Mucosa of stomach (tissue), 1 donor: ENCODE measurements around the gene MYB.

Experiments used
- H3K27me3 ChIP-seq: one replicate; pipeline ENCODE4 v1.7.0; 2013; ENCODE audit warnings: mild to moderate bottlenecking, low read length; ENCODE audit not compliant: control insufficient read depth, insufficient read depth
- H3K36me3 ChIP-seq: one replicate; pipeline ENCODE4 v1.7.0; 2013; ENCODE audit warnings: low read length; ENCODE audit not compliant: control insufficient read depth, insufficient read depth
- H3K4me1 ChIP-seq: one replicate; pipeline ENCODE4 v1.7.0; 2013; ENCODE audit warnings: mild to moderate bottlenecking, low read length; ENCODE audit not compliant: control insufficient read depth, insufficient read depth
- H3K4me3 ChIP-seq: one replicate; pipeline ENCODE4 v1.7.0; 2013; ENCODE audit warnings: low read length
- H3K9ac ChIP-seq: one replicate; pipeline ENCODE4 v1.7.0; 2013; ENCODE audit warnings: mild to moderate bottlenecking, low read length, moderate library complexity
- H3K9me3 ChIP-seq: one replicate; pipeline ENCODE4 v1.7.0; 2013; ENCODE audit warnings: mild to moderate bottlenecking, low read length, moderate library complexity; ENCODE audit not compliant: control insufficient read depth
- donor health status: Pancreatic carcinoma.

The MYB gene

GRCh38 chr6:135195041-135195440 lies 13.9 kb downstream of the MYB start:
- H3K4me3 ChIP-seq = no peak overlapping the region
- H3K27me3 ChIP-seq = no peaks in the 10 kb centered on the region
- H3K9me3 ChIP-seq = no peaks in the 10 kb centered on the region
- H3K4me1 ChIP-seq = no peaks in the 10 kb centered on the region
- H3K36me3 ChIP-seq = no peaks in the 10 kb centered on the region
- no peak overlapping the region for H3K9ac ChIP-seq

- no peaks in the 10 kb centered on the region for H3K9me3 ChIP-seq
- H3K9ac ChIP-seq = no peak overlapping the region
- no peaks in the 10 kb centered on the region for H3K4me1 ChIP-seq
- H3K36me3 ChIP-seq = no peaks in the 10 kb centered on the region
- H3K4me3 ChIP-seq = no peak overlapping the region
- H3K27me3 ChIP-seq = no peaks in the 10 kb centered on the region
These were observed 14.4 kb downstream of the MYB start for GRCh38 chr6:135195522-135195921.

GRCh38 chr6:135196739-135197510 lies 15.8 kb downstream of the MYB start:
- no peaks in the 10 kb centered on the region for H3K9me3 ChIP-seq
- H3K4me3 ChIP-seq = no peak overlapping the region
- H3K9ac ChIP-seq = no peak overlapping the region
- no peaks in the 10 kb centered on the region for H3K27me3 ChIP-seq
- no peaks in the 10 kb centered on the region for H3K4me1 ChIP-seq
- no peaks in the 10 kb centered on the region for H3K36me3 ChIP-seq

DNA sequence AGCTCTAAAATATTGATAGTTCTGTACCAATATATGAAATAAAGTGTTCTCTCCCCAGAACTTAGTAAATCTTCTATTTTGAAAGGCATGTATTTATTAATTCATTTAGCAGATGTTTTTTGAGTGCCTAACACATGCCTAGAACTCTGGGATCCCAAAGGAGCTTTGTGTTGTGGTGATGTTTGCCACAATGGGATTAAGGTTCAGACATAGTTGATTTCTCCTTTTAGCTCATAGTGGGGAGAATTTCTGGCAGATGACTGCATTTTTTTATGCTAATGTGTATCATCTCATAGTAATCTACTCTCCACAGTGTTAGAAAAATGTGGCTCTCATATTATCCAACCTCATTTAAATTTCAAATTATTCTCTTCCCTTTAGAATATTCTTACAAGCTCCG lies 21.7 kb downstream of the MYB start:
- Histone ChIP-seq H3K4me3 (no peak overlapping the region), H3K36me3 (no peaks in the 10 kb centered on the region), H3K4me1 (no peaks in the 10 kb centered on the region), H3K9me3 (no peaks in the 10 kb centered on the region), H3K27me3 (no peaks in the 10 kb centered on the region), H3K9ac (no peak overlapping the region)

- no peaks in the 10 kb centered on the region for H3K27me3 ChIP-seq
- no peak overlapping the region for H3K4me3 ChIP-seq
- no peak overlapping the region for H3K9ac ChIP-seq
- no peaks in the 10 kb centered on the region for H3K9me3 ChIP-seq
- no peaks in the 10 kb centered on the region for H3K36me3 ChIP-seq
- no peaks in the 10 kb centered on the region for H3K4me1 ChIP-seq
These were observed 23.8 kb downstream of the MYB start for GRCh38 chr6:135204951-135205350.

DNA sequence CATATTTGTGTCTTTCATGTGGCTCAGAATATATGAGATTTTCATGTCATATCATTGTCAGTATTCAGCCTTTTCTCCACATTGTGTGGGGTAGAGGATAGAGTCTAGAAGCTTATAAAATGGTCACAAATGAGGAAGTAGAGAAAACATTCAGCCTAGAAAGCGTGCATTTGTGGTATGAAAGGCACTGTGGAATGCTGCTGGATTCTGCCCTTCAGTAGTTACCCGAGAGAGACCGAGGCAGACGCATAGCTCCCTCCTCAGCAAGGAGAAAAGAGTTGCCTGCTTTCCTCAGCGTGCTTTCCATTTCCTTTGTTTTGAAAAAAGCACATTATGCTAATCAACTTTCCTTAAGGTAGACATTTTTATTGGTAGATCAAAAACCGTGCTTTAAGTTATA lies 28.7 kb downstream of the MYB start:
- no peaks in the 10 kb centered on the region for H3K27me3 ChIP-seq
- no peaks in the 10 kb centered on the region for H3K36me3 ChIP-seq
- no peaks in the 10 kb centered on the region for H3K4me1 ChIP-seq
- no peak overlapping the region for H3K9ac ChIP-seq
- no peak overlapping the region for H3K4me3 ChIP-seq
- H3K9me3 ChIP-seq = no peaks in the 10 kb centered on the region

GRCh38 chr6:135210632-135211305 lies 29.7 kb downstream of the MYB start:
- no peaks in the 10 kb centered on the region for H3K9me3 ChIP-seq
- no peak overlapping the region for H3K4me3 ChIP-seq
- no peaks in the 10 kb centered on the region for H3K4me1 ChIP-seq
- no peaks in the 10 kb centered on the region for H3K27me3 ChIP-seq
- H3K9ac ChIP-seq = no peak overlapping the region
- no peaks in the 10 kb centered on the region for H3K36me3 ChIP-seq

DNA sequence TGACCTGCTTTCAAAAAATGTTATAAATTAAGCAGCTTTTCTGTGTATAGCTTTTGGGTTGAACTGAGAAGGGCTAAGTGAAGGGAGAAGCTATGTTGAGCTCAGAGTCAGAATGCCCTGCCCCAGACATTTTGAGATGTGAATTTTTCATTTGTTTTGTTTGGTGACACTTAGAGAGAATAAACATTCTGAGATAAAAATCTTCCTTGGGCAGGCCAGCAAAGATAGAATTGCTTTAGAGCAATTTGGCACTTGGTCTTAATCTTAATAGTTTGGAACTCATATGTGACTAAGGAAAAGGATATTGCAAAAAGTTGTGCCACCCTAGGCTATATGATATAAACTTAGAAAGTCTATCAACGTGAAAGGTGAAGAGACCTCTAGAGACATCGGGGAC lies 30.2 kb downstream of the MYB start:
- H3K36me3 ChIP-seq = no peaks in the 10 kb centered on the region
- H3K4me3 ChIP-seq = no peak overlapping the region
- no peaks in the 10 kb centered on the region for H3K27me3 ChIP-seq
- H3K9me3 ChIP-seq = no peaks in the 10 kb centered on the region
- no peaks in the 10 kb centered on the region for H3K4me1 ChIP-seq
- no peak overlapping the region for H3K9ac ChIP-seq

DNA sequence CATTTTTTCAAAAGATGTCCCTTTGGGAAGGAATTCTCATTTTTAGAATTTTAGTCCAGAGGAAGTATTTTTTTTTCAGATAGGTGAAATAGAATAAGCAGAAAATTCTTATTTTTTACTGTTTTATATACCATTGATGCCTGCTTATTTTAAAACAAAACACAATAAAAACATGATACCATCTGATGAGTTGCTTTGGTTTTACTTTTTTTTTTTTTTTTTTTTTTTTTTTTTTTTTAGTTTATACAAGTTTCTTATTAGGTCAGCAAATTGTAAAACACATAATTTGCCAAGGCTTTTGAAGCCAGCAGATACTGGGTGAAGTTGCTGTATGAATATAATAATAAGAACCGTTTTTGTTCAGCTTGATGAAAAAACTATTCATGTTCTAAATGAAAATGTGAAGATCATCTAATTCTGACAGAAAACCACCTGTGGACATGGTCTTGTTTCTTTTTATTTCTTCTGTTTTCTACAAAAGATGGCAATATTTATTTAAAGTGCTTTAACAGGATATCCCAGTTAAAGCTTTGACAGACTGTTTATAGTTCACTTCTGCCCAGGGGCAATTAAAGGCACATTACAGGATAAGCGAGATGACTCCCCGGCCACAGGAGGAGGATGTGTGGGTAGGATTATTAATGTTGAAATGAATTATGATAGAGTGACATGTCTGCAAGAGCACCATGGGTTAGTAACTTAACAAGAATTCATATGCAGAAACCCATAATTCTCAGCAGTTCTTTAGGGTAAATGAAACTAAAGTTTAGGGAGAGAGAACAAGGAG lies 31.1 kb downstream of the MYB start:
- Histone ChIP-seq H3K9ac (no peak overlapping the region), H3K36me3 (no peaks in the 10 kb centered on the region), H3K4me1 (no peaks in the 10 kb centered on the region), H3K27me3 (no peaks in the 10 kb centered on the region), H3K9me3 (no peaks in the 10 kb centered on the region), H3K4me3 (no peak overlapping the region)

DNA sequence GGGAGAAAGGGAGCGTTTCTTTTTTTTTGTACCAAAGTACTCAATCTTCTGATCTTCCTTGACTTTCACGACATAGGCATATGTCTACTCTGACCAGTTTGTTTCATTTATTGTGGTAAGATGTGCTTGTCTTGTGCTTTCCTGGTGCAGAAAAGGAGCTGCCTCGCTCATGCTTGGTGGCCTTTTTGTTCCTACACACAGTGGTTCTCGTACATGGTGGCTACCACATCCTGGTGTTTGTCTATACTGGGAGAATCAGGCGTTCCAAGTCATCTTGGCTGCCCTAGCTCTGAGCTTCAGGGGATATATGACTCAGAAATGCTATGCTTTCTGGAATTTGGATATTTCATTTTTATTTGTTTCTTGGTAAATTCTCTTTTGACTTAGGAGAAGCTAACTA lies 31.8 kb downstream of the MYB start:
- H3K4me1 ChIP-seq = no peaks in the 10 kb centered on the region
- no peak overlapping the region for H3K4me3 ChIP-seq
- no peaks in the 10 kb centered on the region for H3K36me3 ChIP-seq
- H3K9me3 ChIP-seq = no peaks in the 10 kb centered on the region
- no peak overlapping the region for H3K9ac ChIP-seq
- no peaks in the 10 kb centered on the region for H3K27me3 ChIP-seq

DNA sequence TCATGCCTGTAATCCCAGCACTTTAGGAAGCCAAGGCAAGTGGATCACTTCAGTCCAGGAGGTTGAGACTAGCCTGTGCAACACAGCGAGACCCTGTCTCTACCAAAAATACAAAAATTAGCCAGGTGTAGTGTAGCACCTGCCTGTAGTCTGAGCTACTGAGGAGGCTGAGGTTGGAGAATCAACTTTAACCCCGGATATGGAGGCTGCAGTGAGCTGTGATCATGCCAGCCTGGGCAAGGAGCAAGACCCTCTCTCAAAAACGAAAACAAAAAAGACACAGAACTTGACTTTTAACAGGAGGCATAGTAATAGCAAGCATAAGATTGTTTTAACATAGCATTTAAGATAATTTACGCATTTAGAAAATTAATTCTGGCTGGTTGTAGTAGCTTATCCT lies 32.5 kb downstream of the MYB start:
- Histone ChIP-seq H3K4me3 (no peak overlapping the region), H3K9ac (no peak overlapping the region), H3K36me3 (no peaks in the 10 kb centered on the region), H3K9me3 (no peaks in the 10 kb centered on the region), H3K4me1 (no peaks in the 10 kb centered on the region), H3K27me3 (no peaks in the 10 kb centered on the region)

GRCh38 chr6:135215160-135215559 lies 34.1 kb downstream of the MYB start:
- H3K4me1 ChIP-seq = no peaks in the 10 kb centered on the region
- no peaks in the 10 kb centered on the region for H3K27me3 ChIP-seq
- no peak overlapping the region for H3K9ac ChIP-seq
- H3K9me3 ChIP-seq = no peaks in the 10 kb centered on the region
- H3K36me3 ChIP-seq = no peaks in the 10 kb centered on the region
- H3K4me3 ChIP-seq = no peak overlapping the region
